ENCODE measurements around the gene MORC4. TPM values are rescaled to one million over a fixed set of nuclear protein-coding genes. Genes with fewer than 3 reads are reported as not detected.

The MORC4 gene
- total RNA-seq, 2 donors from 2014 or later, result 6.9 to 15.6 TPM

DNA sequence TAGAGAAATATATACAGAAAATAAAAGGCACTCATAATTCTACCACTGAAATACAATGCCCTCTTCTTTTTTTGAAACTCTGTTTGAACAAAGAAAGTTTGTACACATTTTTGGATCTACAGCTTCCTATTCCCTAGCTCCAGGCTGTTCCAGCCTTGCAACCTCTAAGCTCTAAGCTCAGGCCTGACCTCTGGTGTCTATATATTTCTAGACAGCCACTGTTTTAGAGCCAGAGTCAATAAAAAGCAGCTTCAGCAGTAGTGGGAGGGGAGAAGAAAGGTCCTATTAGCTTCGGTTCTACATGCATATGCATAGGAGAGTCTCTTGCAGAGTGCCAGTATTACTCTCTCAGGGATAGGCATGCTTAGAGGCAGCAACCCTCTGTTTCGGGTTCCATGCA, 40.1 kb downstream of the MORC4 start:
- DNase-seq (peak in 3 of 4 donors; percentile 2 to 13 (median 6)), ATAC-seq (no peak)
- WGBS, 2 donors, result 45% methylated on average over 2 of the region's 2 CpGs; no CpG with 5 or more reads in 1 of the 2 donors
- no peaks in the 10 kb centered on the region for H3K36me3 ChIP-seq (replicated peaks in 1 of 2; ENCODE audit: insufficient read depth in 1 of 2, low read depth in 2 of 2)
- no peaks in the 10 kb centered on the region for H3K27me3 ChIP-seq
- H3K4me3 ChIP-seq, result no peak overlapping the region
- H3K27ac ChIP-seq, result no peak overlapping the region
- H3K9me3 ChIP-seq, result no peaks in the 10 kb centered on the region
- intact Hi-C loops (cut with DNase I), result no loop called here
- TF ChIP-seq, protein P1, sequence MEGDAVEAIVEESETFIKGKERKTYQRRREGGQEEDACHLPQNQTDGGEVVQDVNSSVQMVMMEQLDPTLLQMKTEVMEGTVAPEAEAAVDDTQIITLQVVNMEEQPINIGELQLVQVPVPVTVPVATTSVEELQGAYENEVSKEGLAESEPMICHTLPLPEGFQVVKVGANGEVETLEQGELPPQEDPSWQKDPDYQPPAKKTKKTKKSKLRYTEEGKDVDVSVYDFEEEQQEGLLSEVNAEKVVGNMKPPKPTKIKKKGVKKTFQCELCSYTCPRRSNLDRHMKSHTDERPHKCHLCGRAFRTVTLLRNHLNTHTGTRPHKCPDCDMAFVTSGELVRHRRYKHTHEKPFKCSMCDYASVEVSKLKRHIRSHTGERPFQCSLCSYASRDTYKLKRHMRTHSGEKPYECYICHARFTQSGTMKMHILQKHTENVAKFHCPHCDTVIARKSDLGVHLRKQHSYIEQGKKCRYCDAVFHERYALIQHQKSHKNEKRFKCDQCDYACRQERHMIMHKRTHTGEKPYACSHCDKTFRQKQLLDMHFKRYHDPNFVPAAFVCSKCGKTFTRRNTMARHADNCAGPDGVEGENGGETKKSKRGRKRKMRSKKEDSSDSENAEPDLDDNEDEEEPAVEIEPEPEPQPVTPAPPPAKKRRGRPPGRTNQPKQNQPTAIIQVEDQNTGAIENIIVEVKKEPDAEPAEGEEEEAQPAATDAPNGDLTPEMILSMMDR (IDR thresholded peaks at IDR 0.05), result peak in 4 of 7 experiments; percentile 13 to 49 (median 31)
- no peak for TF ChIP-seq POLR2A (IDR thresholded peaks at IDR 0.05)
- no peaks in the 10 kb centered on the region for H3K4me1 ChIP-seq

DNA sequence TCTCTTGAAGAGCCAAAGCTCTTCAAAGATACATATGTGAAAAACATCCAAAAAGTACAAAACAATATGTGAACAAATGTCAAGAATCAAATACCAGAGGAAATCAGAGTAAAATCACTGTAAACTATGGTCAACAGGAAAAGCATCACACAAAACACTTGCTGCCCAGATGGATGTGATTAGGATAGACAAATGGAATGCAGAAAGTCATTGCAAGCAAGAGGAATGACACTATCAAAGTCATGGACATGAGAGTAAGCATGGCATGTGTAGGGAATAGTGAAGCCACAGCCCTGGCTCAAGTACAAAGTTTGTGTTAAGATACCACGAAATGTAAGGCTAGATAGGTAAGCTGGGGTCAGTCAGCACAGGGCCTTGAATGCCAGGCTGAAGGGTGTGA, 42.2 kb downstream of the MORC4 start:
- H3K27ac ChIP-seq, result no peak overlapping the region
- TF ChIP-seq POLR2A (IDR thresholded peaks at IDR 0.05), result no peak
- TF ChIP-seq, protein P1 (IDR thresholded peaks at IDR 0.05), result no peak
- no peak for DNase-seq
- ATAC-seq, result no peak
- 60 to 67% methylated on average over 1 of the region's 1 CpG for WGBS, 2 donors
- H3K36me3 ChIP-seq (replicated peaks in 1 of 2; ENCODE audit: insufficient read depth in 1 of 2, low read depth in 2 of 2), result no peaks in the 10 kb centered on the region
- intact Hi-C loops (cut with DNase I), result no loop called here
- H3K4me3 ChIP-seq, result no peak overlapping the region
- H3K4me1 ChIP-seq, result no peaks in the 10 kb centered on the region
- no peaks in the 10 kb centered on the region for H3K9me3 ChIP-seq
- H3K27me3 ChIP-seq, result no peaks in the 10 kb centered on the region

DNA sequence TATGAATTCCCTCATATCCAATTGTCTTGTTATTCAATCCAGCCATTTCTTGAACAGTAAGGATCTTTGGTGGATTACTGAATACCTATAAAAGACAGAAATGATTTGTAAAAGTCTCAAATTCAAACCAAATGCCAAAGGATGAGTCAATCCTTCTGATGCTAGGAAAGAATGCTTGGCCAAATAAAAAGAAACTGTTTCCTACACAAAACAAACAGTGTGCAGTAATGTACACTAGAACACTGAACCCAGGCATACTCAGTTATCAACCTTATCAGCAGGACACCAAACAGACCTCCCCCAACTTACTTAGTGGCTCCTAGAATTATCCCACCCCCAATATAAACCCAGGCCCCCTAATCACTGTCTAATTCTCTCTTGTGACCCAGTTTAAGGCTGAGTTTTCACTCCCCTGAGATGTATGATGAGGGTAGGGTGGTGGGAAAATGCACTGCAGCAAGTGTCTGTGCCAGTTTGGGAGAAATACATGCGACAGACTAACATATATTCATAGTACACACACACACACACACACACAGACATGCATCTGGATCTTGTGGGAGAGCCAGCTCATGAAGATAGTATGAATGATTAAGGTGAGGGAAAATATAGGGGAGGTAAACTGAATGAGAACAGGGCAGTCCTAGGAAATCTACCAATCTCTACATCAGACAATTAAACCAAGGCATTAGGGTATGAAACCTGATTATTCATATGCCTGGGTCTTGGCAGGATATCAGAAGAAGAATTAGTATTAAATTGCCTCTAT, 44.8 kb downstream of the MORC4 start:
- H3K9me3 ChIP-seq, result no peaks in the 10 kb centered on the region
- no peak overlapping the region for H3K27ac ChIP-seq
- intact Hi-C loops (cut with DNase I), result no loop called here
- no peaks in the 10 kb centered on the region for H3K36me3 ChIP-seq (replicated peaks in 1 of 2; ENCODE audit: insufficient read depth in 1 of 2, low read depth in 2 of 2)
- no peak for DNase-seq
- peaks cover 4% of the 10 kb centered on the region for H3K4me1 ChIP-seq
- no peak overlapping the region for H3K4me3 ChIP-seq
- no peak for ATAC-seq
- WGBS, 2 donors, result 46 to 55% methylated on average over 1 of the region's 1 CpG
- no peaks in the 10 kb centered on the region for H3K27me3 ChIP-seq
- TF ChIP-seq, protein P1 (IDR thresholded peaks at IDR 0.05), result no peak
- TF ChIP-seq POLR2A (IDR thresholded peaks at IDR 0.05), result no peak

DNA sequence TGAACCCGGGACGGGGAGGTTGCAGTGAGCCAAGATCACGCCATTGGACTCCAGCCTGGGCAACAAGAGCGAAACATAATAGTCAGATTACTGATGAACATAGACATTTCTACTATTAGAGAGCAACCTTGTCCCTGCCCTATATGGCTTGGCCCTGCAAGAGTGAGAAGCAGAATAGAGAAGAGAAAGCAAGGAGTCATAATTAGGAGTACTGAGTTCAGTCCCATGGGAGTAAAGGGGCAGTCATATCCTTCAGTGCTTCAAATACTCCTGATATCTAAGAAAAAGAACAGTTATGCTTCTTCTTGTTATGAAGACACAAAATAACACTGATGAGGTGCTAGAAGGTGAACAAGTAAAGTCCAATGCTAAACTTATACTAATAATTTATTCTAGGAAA, 46.0 kb downstream of the MORC4 start:
- WGBS, 2 donors, result 91 to 96% methylated on average over 4 of the region's 4 CpGs
- TF ChIP-seq, protein P1 (IDR thresholded peaks at IDR 0.05), result no peak
- Histone ChIP-seq H3K4me1 (peaks cover 4% of the 10 kb centered on the region), H3K4me3 (no peak overlapping the region), H3K36me3 (replicated peaks in 1 of 2; ENCODE audit: insufficient read depth in 1 of 2, low read depth in 2 of 2) (no peaks in the 10 kb centered on the region), H3K9me3 (no peaks in the 10 kb centered on the region), H3K27ac (no peak overlapping the region), H3K27me3 (no peaks in the 10 kb centered on the region)
- ATAC-seq (no peak), DNase-seq (no peak)
- intact Hi-C loops (cut with DNase I), result loop anchor here (5.0 kb wide), 1 partner anchor 57 kb away; no protein-coding TSS in a partner anchor

DNA sequence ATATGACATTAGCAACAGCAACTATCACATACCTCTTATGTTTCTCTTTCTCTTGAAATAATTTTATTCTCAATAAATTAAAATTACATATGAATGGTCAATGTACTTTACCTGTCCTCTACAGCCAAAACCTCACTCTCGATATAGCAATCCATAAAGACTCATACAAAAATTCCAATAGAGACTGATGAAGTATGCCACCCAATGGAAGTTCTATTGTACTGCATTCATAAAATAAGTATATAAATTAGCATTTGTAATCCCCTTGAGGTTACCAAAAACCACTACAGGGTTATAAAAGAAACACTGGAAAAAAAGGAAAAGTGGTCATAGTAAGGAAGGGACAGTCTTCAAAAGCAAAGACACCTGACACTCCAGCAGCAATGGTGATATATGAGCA, 47.0 kb downstream of the MORC4 start:
- Histone ChIP-seq H3K4me3 (no peak overlapping the region), H3K27me3 (no peaks in the 10 kb centered on the region), H3K27ac (no peak overlapping the region), H3K4me1 (peaks cover 4% of the 10 kb centered on the region), H3K36me3 (replicated peaks in 1 of 2; ENCODE audit: insufficient read depth in 1 of 2, low read depth in 2 of 2) (no peaks in the 10 kb centered on the region), H3K9me3 (no peaks in the 10 kb centered on the region)
- TF ChIP-seq, protein P1 (IDR thresholded peaks at IDR 0.05), result peak; percentile 18 to 59 (median 52)
- TF ChIP-seq POLR2A (IDR thresholded peaks at IDR 0.05), result no peak
- ATAC-seq (no peak), DNase-seq (no peak)
- intact Hi-C loops (cut with DNase I), result loop anchor here (5.0 kb wide), 1 partner anchor 56 kb away; no protein-coding TSS in a partner anchor
- 0 to 4% methylated on average over 1 of the region's 1 CpG for WGBS, 2 donors

Measured in body of pancreas (tissue), 4 donors.